HL-60 (cell line): ENCODE data around the gene SLC10A6.
"Not testable (repeated sequence)": the region's sequence is repeated elsewhere in the genome, so short reads cannot be mapped to it uniquely, and the experiment has no call there.

Experiments used
- DNase-seq, 2 experiments: peaks; one replicate each; pipeline ENCODE4 v3.0.0-alpha.2; 2010 to 2020; ENCODE audit warnings: low read depth in 1 of 2, low spot score in 1 of 2
- H3K27ac ChIP-seq: fragments of 250-450 bp; sonication (Bioruptor Pico); replicated peaks from 2 replicates; pipeline ENCODE4 v1.5.1; 2020; ENCODE audit warnings: mild to moderate bottlenecking, moderate library complexity
- H3K27me3 ChIP-seq: fragments of 250-450 bp; sonication (Bioruptor Pico); 2 replicates; pipeline ENCODE4 v1.5.1; 2021; ENCODE audit warnings: mild to moderate bottlenecking, moderate library complexity; ENCODE audit not compliant: insufficient read depth, poor library complexity, severe bottlenecking
- H3K4me3 ChIP-seq: replicated peaks from 2 replicates; pipeline ENCODE4 v1.5.1; 2011; ENCODE audit warnings: mild to moderate bottlenecking, control low read depth, low read length; ENCODE audit not compliant: insufficient read depth
- GABPA ChIP-seq: IDR thresholded peaks from 2 replicates; pipeline ENCODE4 v1.6.1; 2012; ENCODE audit warnings: low read depth
- POLR2AphosphoS5 ChIP-seq: IDR thresholded peaks from 2 replicates; pipeline ENCODE4 v1.6.1; 2012; ENCODE audit warnings: low read depth
- SPI1 ChIP-seq: IDR thresholded peaks from 2 replicates; pipeline ENCODE4 v1.6.1; 2012; ENCODE audit warnings: low read depth, mild to moderate bottlenecking, borderline replicate concordance
- TF ChIP-seq, protein P1 (sequence below): IDR thresholded peaks from 2 replicates; pipeline ENCODE4 v1.6.1; 2012; ENCODE audit warnings: low read depth; ENCODE audit not compliant: insufficient replicate concordance
- TF ChIP-seq, protein P2 (sequence below): IDR thresholded peaks from one replicate; pipeline ENCODE4 v1.5.1; 2011; ENCODE audit warnings: low read length, control low read depth, inconsistent platforms; ENCODE audit not compliant: insufficient read depth

The SLC10A6 gene

DNA sequence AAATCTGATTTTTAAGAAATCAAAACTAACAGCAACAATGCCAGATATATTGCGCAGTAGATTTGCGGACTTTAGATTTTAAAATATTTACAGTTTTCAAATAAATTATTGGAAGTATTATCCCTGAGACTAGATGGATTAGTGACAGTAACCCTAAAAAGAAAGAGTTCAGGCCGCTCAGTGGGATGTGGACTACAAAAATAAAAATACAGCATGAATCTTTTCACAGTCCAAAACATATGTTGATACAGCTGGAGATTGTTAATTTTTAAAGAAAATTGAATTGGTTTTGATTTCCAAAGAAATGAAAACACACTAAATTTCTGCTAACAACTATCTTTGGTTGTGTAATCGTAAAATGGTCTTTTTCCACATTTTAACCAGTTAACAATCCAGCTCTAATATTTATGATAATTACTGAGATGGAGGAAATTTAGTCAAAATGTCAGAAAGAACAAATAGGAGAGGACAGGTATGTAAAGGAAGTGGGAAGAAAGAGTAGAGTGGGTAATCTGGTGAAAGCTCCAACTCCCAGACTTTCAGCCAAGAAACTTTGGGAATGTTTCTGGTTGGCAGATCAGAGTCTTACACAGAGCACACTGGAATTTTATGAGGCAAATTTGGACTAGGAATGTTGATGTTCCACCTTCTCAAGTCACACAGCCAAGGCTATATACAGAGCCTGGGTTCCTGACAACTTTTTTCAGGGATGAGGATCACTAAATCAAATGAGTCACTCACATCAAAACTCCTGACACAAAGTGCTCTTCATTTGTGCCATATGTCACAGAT is 27.9 kb upstream of the SLC10A6 start:
- Histone ChIP-seq H3K4me3 (no peak overlapping the region), H3K27me3 (no peaks in the 10 kb centered on the region), H3K27ac (no peak overlapping the region)
- TF ChIP-seq POLR2AphosphoS5 (no peak), SPI1 (no peak), GABPA (no peak)
- TF ChIP-seq, protein P1, sequence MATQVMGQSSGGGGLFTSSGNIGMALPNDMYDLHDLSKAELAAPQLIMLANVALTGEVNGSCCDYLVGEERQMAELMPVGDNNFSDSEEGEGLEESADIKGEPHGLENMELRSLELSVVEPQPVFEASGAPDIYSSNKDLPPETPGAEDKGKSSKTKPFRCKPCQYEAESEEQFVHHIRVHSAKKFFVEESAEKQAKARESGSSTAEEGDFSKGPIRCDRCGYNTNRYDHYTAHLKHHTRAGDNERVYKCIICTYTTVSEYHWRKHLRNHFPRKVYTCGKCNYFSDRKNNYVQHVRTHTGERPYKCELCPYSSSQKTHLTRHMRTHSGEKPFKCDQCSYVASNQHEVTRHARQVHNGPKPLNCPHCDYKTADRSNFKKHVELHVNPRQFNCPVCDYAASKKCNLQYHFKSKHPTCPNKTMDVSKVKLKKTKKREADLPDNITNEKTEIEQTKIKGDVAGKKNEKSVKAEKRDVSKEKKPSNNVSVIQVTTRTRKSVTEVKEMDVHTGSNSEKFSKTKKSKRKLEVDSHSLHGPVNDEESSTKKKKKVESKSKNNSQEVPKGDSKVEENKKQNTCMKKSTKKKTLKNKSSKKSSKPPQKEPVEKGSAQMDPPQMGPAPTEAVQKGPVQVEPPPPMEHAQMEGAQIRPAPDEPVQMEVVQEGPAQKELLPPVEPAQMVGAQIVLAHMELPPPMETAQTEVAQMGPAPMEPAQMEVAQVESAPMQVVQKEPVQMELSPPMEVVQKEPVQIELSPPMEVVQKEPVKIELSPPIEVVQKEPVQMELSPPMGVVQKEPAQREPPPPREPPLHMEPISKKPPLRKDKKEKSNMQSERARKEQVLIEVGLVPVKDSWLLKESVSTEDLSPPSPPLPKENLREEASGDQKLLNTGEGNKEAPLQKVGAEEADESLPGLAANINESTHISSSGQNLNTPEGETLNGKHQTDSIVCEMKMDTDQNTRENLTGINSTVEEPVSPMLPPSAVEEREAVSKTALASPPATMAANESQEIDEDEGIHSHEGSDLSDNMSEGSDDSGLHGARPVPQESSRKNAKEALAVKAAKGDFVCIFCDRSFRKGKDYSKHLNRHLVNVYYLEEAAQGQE = no peak
- TF ChIP-seq, protein P2, sequence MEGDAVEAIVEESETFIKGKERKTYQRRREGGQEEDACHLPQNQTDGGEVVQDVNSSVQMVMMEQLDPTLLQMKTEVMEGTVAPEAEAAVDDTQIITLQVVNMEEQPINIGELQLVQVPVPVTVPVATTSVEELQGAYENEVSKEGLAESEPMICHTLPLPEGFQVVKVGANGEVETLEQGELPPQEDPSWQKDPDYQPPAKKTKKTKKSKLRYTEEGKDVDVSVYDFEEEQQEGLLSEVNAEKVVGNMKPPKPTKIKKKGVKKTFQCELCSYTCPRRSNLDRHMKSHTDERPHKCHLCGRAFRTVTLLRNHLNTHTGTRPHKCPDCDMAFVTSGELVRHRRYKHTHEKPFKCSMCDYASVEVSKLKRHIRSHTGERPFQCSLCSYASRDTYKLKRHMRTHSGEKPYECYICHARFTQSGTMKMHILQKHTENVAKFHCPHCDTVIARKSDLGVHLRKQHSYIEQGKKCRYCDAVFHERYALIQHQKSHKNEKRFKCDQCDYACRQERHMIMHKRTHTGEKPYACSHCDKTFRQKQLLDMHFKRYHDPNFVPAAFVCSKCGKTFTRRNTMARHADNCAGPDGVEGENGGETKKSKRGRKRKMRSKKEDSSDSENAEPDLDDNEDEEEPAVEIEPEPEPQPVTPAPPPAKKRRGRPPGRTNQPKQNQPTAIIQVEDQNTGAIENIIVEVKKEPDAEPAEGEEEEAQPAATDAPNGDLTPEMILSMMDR = no peak
- no peak for DNase-seq

DNA sequence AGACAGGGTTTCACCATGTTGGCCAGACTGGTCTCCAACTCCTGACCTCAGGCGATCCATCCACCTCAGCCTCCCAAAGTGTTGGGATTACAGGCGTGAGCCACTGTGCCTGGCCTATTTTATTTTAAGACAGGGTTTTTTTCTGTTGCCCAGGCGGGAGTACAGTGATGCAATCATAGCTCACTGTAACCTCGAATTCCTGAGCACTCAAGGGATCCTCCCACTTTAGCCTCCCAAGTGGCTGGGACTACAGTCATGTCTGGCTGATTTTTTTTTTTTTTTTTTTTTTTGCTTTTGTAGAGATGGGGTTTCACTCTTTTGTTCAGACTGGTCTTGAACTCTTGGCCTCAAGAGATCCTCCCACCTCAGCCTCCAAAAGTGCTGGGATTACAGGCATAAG is 26.3 kb upstream of the SLC10A6 start:
- not testable (repeated sequence) for DNase-seq, H3K27me3 ChIP-seq

DNA sequence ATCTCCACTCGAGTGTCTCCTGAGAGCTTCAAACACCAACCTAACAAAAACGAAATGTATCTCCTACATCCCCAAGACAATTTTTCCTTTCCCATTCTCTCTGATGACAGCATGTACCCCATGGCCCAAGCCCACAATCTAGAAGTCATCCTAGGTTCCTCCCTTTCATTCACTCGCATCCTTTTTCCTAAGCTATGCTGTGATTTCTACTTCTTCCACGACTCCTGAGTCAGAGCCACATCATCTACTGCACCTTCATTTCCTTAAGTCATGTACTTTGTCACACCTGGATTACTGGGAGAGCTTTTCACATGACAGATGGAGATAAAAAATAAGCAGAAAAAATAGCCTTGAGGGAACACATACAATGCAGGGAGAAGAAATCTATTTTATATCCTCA is 23.0 kb upstream of the SLC10A6 start:
- TF ChIP-seq GABPA = no peak
- no peak for TF ChIP-seq POLR2AphosphoS5
- TF ChIP-seq, protein P1 = no peak
- TF ChIP-seq, protein P2 = no peak
- no peak for TF ChIP-seq SPI1
- H3K4me3 ChIP-seq = no peak overlapping the region
- no peaks in the 10 kb centered on the region for H3K27me3 ChIP-seq

More for the DNA sequence above, 26.3 kb upstream of the SLC10A6 start:
- not testable (repeated sequence) for H3K27ac ChIP-seq, H3K4me3 ChIP-seq

DNA sequence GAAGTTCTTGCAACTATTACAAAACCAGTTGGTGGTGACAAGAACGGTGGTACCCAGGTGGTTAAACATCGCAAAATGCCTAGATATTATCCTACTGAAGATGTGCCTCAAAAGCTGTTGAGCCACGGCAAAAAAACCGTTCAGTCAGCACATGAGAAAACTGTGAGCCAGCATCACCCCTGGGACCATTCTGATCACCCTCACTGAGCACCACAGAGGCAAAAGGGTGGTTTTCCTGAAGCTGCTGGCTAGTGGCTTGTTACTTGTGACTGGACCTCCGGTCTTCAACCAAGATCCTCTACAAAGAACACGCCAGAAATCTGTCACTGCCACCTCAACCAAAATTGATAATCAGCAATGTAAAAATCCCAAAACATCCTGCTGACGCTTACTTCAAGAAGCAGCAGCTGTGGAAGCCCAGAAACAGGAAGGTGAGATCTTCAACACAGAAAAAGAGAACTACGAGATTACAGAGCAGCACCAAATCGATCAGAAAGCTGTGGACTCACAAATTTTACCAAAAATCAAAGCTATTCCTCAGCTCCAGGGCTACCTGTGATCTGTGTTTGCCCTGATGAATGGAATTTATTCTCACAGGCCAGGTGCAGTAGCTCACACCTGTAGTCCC is 21.4 kb upstream of the SLC10A6 start:
- no peak for TF ChIP-seq GABPA
- no peak for TF ChIP-seq SPI1
- no peak for TF ChIP-seq POLR2AphosphoS5
- TF ChIP-seq, protein P1 = no peak
- TF ChIP-seq, protein P2 = no peak
- H3K27ac ChIP-seq = no peak overlapping the region
- H3K4me3 ChIP-seq = no peak overlapping the region
- no peak for DNase-seq
- H3K27me3 ChIP-seq = no peaks in the 10 kb centered on the region

More for the DNA sequence above, 23.0 kb upstream of the SLC10A6 start:
- no peak for DNase-seq
- no peak overlapping the region for H3K27ac ChIP-seq
